HCT116 (cell line): ENCODE results near the gene HCFC1.

ENCODE experiments used
- EZH2 ChIP-seq: fragments of 200-600 bp; sonication (generic); IDR thresholded peaks from 2 replicates; pipeline ENCODE4 v1.6.1; 2017; ENCODE audit warnings: antibody characterized with exemption, mixed run types
- EZH2phosphoT487 ChIP-seq: fragments of 200-600 bp; IDR thresholded peaks from 2 replicates; pipeline ENCODE4 v1.6.1; 2018; ENCODE audit warnings: antibody characterized with exemption, borderline replicate concordance
- POLR2A ChIP-seq: IDR thresholded peaks from 2 replicates; pipeline ENCODE4 v1.7.0; 2011; ENCODE audit warnings: borderline replicate concordance; ENCODE audit not compliant: insufficient read depth, insufficient read length; ENCODE audit errors: extremely low read depth
- RAD21 ChIP-seq: IDR thresholded peaks from 2 replicates; pipeline ENCODE4 v1.6.1; 2012; ENCODE audit warnings: low read depth, mild to moderate bottlenecking
- TCF7L2 ChIP-seq: IDR thresholded peaks from 2 replicates; pipeline ENCODE4 v1.7.0; 2011; ENCODE audit warnings: borderline replicate concordance, inconsistent platforms; ENCODE audit not compliant: insufficient read depth, insufficient read length; ENCODE audit errors: extremely low read depth
- YY1 ChIP-seq: IDR thresholded peaks from 2 replicates; pipeline ENCODE4 v1.6.1; 2011; ENCODE audit warnings: low read length, low read depth, moderate library complexity, mild to moderate bottlenecking; ENCODE audit not compliant: insufficient replicate concordance; ENCODE audit errors: extremely low read depth
- ZFX ChIP-seq: fragments of 450-650 bp; IDR thresholded peaks from 2 replicates; pipeline ENCODE4 v1.6.1; 2017
- ZNF274 ChIP-seq: fragments of 200-500 bp; sonication (Bioruptor generic); IDR thresholded peaks from 2 replicates; pipeline ENCODE4 v1.6.1; 2014; ENCODE audit warnings: mild to moderate bottlenecking, low read depth, low read length, inconsistent platforms
- TF ChIP-seq, protein P1 (sequence below), 3 experiments: fragments of 200-600 bp in 1 of 3; sonication (generic) in 1 of 3; IDR thresholded peaks in 2 of 3; conservative IDR thresholded peaks in 1 of 3; 2 replicates each; pipeline ENCODE4 v1.5.1; 2012 to 2017; ENCODE audit warnings: low read depth in 2 of 3, low read length in 2 of 3, antibody characterized with exemption in 1 of 3, borderline replicate concordance in 1 of 3, control low read depth in 1 of 3, mild to moderate bottlenecking in 1 of 3, mixed read lengths in 1 of 3, mixed run types in 1 of 3, moderate library complexity in 1 of 3; ENCODE audit not compliant: insufficient read depth in 1 of 3
- TF ChIP-seq, protein P2 (sequence below): IDR thresholded peaks from 2 replicates; pipeline ENCODE4 v1.6.1; 2012
- TF ChIP-seq, protein P3 (sequence below): IDR thresholded peaks from 2 replicates; pipeline ENCODE4 v1.6.1; 2012; ENCODE audit warnings: low read depth

DNA sequence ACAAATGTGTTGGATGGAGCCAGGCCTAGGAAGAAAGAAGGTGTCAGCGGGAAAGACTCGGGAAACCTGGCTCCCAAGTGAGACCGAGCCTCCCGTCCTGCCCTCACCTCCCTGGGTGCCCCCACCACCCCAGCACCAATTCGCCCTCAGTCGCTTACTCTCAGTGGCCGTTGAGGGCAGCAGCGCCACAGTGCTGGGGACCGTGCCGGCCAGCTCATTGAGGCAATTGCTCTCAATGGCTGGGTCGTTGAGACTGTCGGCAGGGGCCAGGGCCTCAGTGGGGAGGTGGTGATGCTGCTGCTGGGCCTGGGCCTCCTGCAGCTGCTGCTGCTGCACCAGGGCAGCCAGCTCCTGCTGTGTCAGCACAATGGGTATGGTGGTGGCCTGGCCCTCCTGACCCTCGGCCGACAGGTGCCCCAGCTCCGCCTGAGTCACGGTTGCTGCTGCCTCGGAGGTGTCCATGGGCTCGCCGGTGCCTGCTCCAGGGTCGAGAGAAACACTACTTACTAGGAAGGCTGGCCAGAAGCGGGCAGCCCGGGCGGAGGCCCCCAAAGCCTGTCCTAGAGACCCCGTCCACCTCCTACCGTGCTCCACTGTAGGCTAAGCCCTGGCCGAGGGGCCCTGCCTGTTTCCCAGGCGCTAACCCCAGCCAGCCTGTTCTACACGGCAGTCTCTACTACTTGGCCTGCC, 19.8 kb downstream of the HCFC1 start:
- TF ChIP-seq, protein P1, sequence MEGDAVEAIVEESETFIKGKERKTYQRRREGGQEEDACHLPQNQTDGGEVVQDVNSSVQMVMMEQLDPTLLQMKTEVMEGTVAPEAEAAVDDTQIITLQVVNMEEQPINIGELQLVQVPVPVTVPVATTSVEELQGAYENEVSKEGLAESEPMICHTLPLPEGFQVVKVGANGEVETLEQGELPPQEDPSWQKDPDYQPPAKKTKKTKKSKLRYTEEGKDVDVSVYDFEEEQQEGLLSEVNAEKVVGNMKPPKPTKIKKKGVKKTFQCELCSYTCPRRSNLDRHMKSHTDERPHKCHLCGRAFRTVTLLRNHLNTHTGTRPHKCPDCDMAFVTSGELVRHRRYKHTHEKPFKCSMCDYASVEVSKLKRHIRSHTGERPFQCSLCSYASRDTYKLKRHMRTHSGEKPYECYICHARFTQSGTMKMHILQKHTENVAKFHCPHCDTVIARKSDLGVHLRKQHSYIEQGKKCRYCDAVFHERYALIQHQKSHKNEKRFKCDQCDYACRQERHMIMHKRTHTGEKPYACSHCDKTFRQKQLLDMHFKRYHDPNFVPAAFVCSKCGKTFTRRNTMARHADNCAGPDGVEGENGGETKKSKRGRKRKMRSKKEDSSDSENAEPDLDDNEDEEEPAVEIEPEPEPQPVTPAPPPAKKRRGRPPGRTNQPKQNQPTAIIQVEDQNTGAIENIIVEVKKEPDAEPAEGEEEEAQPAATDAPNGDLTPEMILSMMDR (IDR thresholded peaks at IDR 0.05 in 2 of 3, conservative IDR thresholded peaks at IDR 0.05 in 1 of 3; ENCODE audit: borderline replicate concordance in 1 of 3, insufficient read depth in 1 of 3, low read depth in 2 of 3, low read length in 2 of 3) = no peak
- TF ChIP-seq, protein P2, sequence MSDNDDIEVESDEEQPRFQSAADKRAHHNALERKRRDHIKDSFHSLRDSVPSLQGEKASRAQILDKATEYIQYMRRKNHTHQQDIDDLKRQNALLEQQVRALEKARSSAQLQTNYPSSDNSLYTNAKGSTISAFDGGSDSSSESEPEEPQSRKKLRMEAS = no peak
- TF ChIP-seq RAD21 (no peak), TCF7L2 (no peak), YY1 (no peak), POLR2A (no peak), ZFX (no peak), EZH2 (no peak), ZNF274 (no peak), EZH2phosphoT487 (no peak)
- TF ChIP-seq, protein P3, sequence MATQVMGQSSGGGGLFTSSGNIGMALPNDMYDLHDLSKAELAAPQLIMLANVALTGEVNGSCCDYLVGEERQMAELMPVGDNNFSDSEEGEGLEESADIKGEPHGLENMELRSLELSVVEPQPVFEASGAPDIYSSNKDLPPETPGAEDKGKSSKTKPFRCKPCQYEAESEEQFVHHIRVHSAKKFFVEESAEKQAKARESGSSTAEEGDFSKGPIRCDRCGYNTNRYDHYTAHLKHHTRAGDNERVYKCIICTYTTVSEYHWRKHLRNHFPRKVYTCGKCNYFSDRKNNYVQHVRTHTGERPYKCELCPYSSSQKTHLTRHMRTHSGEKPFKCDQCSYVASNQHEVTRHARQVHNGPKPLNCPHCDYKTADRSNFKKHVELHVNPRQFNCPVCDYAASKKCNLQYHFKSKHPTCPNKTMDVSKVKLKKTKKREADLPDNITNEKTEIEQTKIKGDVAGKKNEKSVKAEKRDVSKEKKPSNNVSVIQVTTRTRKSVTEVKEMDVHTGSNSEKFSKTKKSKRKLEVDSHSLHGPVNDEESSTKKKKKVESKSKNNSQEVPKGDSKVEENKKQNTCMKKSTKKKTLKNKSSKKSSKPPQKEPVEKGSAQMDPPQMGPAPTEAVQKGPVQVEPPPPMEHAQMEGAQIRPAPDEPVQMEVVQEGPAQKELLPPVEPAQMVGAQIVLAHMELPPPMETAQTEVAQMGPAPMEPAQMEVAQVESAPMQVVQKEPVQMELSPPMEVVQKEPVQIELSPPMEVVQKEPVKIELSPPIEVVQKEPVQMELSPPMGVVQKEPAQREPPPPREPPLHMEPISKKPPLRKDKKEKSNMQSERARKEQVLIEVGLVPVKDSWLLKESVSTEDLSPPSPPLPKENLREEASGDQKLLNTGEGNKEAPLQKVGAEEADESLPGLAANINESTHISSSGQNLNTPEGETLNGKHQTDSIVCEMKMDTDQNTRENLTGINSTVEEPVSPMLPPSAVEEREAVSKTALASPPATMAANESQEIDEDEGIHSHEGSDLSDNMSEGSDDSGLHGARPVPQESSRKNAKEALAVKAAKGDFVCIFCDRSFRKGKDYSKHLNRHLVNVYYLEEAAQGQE = no peak
